GM13976 (cell line): ENCODE data around the gene MB21D2.
"Not testable (repeated sequence)": the region's sequence is repeated elsewhere in the genome, so short reads cannot be mapped to it uniquely, and the experiment has no call there.

Experiments used
- DNase-seq: peaks from one replicate; pipeline ENCODE4 v3.0.0; 2012; ENCODE audit warnings: low spot score
- in situ Hi-C: fragments of 300-500 bp; cut with MboI; formaldehyde crosslinking; loops from one replicate; pipeline ENCODE4 v1.12.0; 2022; ENCODE audit warnings: low sequenced_read_pairs, mixed read lengths, inconsistent platforms; ENCODE audit not compliant: unreplicated experiment
- TF ChIP-seq, protein P1 (sequence below): IDR thresholded peaks from 2 replicates; pipeline ENCODE4 v1.5.1; 2012; ENCODE audit warnings: borderline replicate concordance, mild to moderate bottlenecking; ENCODE audit not compliant: insufficient read depth; ENCODE audit errors: extremely low read depth, missing control alignments, control extremely low read depth

MB21D2 gene

GRCh38 chr3:192799721-192800120 is 117.9 kb downstream of the MB21D2 start:
- DNase-seq: no peak
- TF ChIP-seq, protein P1, sequence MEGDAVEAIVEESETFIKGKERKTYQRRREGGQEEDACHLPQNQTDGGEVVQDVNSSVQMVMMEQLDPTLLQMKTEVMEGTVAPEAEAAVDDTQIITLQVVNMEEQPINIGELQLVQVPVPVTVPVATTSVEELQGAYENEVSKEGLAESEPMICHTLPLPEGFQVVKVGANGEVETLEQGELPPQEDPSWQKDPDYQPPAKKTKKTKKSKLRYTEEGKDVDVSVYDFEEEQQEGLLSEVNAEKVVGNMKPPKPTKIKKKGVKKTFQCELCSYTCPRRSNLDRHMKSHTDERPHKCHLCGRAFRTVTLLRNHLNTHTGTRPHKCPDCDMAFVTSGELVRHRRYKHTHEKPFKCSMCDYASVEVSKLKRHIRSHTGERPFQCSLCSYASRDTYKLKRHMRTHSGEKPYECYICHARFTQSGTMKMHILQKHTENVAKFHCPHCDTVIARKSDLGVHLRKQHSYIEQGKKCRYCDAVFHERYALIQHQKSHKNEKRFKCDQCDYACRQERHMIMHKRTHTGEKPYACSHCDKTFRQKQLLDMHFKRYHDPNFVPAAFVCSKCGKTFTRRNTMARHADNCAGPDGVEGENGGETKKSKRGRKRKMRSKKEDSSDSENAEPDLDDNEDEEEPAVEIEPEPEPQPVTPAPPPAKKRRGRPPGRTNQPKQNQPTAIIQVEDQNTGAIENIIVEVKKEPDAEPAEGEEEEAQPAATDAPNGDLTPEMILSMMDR: no peak
- in situ Hi-C loops: loop anchor here (10.0 to 25.0 kb wide), 3 partner anchors 235 to 763 kb away; partner anchors contain the start of gene ATP13A4

- in situ Hi-C loops: loop anchor here (10.0 kb wide), 1 partner anchor 230 kb away; no protein-coding TSS in a partner anchor
- TF ChIP-seq, protein P1: no peak
- DNase-seq: no peak
Observed at GRCh38 chr3:192795021-192795420, 122.6 kb downstream of the MB21D2 start.

DNA sequence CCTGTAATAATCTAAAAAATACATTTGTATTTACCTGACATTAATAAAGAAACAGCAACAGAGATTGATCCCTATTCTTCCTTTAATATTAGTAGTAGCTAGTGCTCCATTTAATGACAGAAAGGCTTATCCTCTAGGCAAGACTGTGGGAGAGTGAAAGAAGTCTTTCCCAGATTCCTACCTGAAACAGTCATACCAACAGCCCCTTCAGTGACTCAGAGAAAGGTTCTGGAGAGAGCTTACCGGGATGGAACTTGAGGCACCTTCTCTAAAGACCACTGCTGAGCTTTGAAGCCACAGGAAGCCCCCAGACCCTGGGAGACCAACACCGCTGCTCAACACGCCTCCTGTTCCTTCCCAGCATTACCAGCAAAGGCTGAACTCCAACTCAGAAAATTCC is 123.4 kb downstream of the MB21D2 start:
- in situ Hi-C loops: loop anchor here (10.0 kb wide), 1 partner anchor 229 kb away; no protein-coding TSS in a partner anchor

GRCh38 chr3:192788816-192789515 is 128.7 kb downstream of the MB21D2 start:
- DNase-seq, in situ Hi-C loops: not testable (repeated sequence)

More for the DNA sequence above, 123.4 kb downstream of the MB21D2 start:
- TF ChIP-seq, protein P1: no peak
- no peak for DNase-seq

DNA sequence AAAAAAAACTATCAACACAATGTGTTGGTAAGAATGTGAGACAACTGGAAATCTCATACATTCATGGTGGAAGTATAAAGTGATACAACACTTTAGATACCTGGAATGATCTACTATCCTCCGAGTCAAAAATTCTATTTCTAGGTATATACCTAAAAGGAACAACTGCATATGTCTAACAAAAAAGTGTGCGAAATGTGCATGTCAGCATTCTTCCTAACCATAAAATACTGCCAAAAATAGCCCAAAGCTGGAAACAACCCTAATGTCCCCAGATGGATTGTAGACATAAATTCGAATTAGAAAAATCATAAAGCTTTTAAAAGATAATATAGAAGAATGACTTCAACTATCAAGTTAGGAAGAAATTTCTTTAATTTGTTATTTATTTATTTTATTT is 139.1 kb downstream of the MB21D2 start:
- TF ChIP-seq, protein P1: no peak
- DNase-seq: no peak
- in situ Hi-C loops: no loop called here

- in situ Hi-C loops, DNase-seq: not testable (repeated sequence)
Observed at GRCh38 chr3:192774341-192774740, 143.3 kb downstream of the MB21D2 start.

GRCh38 chr3:192772240-192772894 is 145.3 kb downstream of the MB21D2 start:
- TF ChIP-seq, protein P1: no peak
- in situ Hi-C loops: no loop called here
- DNase-seq: peak; percentile 30
